GM23248 (cell line): Measurements from ENCODE around the gene GJB5. TPM values are rescaled to one million over a fixed set of nuclear protein-coding genes. Genes with fewer than 3 reads are reported as not detected.

Source experiments
- DNase-seq: peaks from one replicate; pipeline ENCODE4 v3.0.0-alpha.2; 2015
- H2AFZ ChIP-seq: fragments of 200-600 bp; sonication (generic); 2 replicates; pipeline ENCODE4 v1.6.1; 2016; ENCODE audit warnings: antibody characterized with exemption
- H3F3A ChIP-seq: fragments of 200-600 bp; sonication (generic); 2 replicates; pipeline ENCODE4 v1.6.1; 2016; ENCODE audit warnings: mild to moderate bottlenecking, antibody characterized with exemption, mixed run types; ENCODE audit not compliant: insufficient read depth
- H3K27ac ChIP-seq: fragments of 200-600 bp; sonication (generic); 2 replicates; pipeline ENCODE4 v1.5.1; 2016; ENCODE audit warnings: mild to moderate bottlenecking
- H3K27me3 ChIP-seq: fragments of 200-600 bp; sonication (generic); replicated peaks from 2 replicates; pipeline ENCODE4 v1.6.1; 2016; ENCODE audit warnings: mild to moderate bottlenecking; ENCODE audit not compliant: insufficient read depth
- H3K36me3 ChIP-seq: fragments of 200-600 bp; sonication (generic); 2 replicates; pipeline ENCODE4 v1.6.1; 2016; ENCODE audit warnings: low read depth, mild to moderate bottlenecking
- H3K4me1 ChIP-seq: fragments of 200-600 bp; sonication (generic); 2 replicates; pipeline ENCODE4 v1.6.1; 2016; ENCODE audit warnings: mild to moderate bottlenecking; ENCODE audit not compliant: insufficient read depth
- H3K4me2 ChIP-seq: fragments of 200-600 bp; sonication (generic); one replicate; pipeline ENCODE4 v1.6.1; 2016; ENCODE audit warnings: mild to moderate bottlenecking; ENCODE audit not compliant: unreplicated experiment
- H3K4me3 ChIP-seq: fragments of 200-600 bp; sonication (generic); 2 replicates; pipeline ENCODE4 v1.5.1; 2016; ENCODE audit warnings: mild to moderate bottlenecking
- H3K79me2 ChIP-seq: fragments of 200-600 bp; sonication (generic); 2 replicates; pipeline ENCODE4 v1.6.1; 2016; ENCODE audit warnings: mild to moderate bottlenecking; ENCODE audit not compliant: insufficient read depth
- H3K9ac ChIP-seq: fragments of 200-600 bp; sonication (generic); 2 replicates; pipeline ENCODE4 v1.6.1; 2016; ENCODE audit warnings: mild to moderate bottlenecking
- H3K9me2 ChIP-seq: fragments of 200-600 bp; sonication (generic); 2 replicates; pipeline ENCODE4 v1.6.1; 2016; ENCODE audit warnings: mixed run types, mild to moderate bottlenecking, moderate library complexity; ENCODE audit not compliant: insufficient read depth
- H3K9me3 ChIP-seq: fragments of 200-600 bp; sonication (generic); one replicate; pipeline ENCODE4 v1.6.1; 2017; ENCODE audit warnings: low read depth
- H4K20me1 ChIP-seq: fragments of 200-600 bp; sonication (generic); 2 replicates; pipeline ENCODE4 v1.6.0; 2016; ENCODE audit not compliant: insufficient read depth
- EZH2 ChIP-seq: fragments of 200-600 bp; sonication (generic); IDR thresholded peaks from 2 replicates; pipeline ENCODE4 v1.6.1; 2018; ENCODE audit warnings: antibody characterized with exemption, mild to moderate bottlenecking; ENCODE audit not compliant: insufficient read depth, poor library complexity, severe bottlenecking
- EZH2phosphoT487 ChIP-seq: fragments of 200-600 bp; sonication (generic); IDR thresholded peaks from 2 replicates; pipeline ENCODE4 v1.6.1; 2018; ENCODE audit warnings: antibody characterized with exemption, moderate library complexity, mild to moderate bottlenecking, low read depth; ENCODE audit not compliant: insufficient read depth
- WGBS, 2 experiments: methylation state at CpG; one replicate each; pipeline ENCODE4 v1.1.6; 2015 to 2017; ENCODE audit warnings: low lambda C conversion rate in 2 of 2, low coverage in 1 of 2; ENCODE audit errors: missing lambda C conversion rate in 2 of 2; 5-methylcytosine and 5-hydroxymethylcytosine counted together
- in situ Hi-C: fragments of 300-500 bp; cut with MboI; formaldehyde crosslinking; loops from 2 replicates; pipeline ENCODE4 v1.15.0; 2020
- polyA plus RNA-seq: library from polyadenylated mRNA; unstranded; fragments of >200 nt; fragmentation: Nextera tagmentation; extraction: Ambion mirVana; gene quantifications from 2 replicates; pipeline ENCODE4 v1.2.1, GENCODE V29; 2016
- total RNA-seq: library from RNA; depleted of rRNA; stranded (reverse); fragments of >200 nt; shearing (Covaris generic); gene quantifications from 2 replicates; pipeline ENCODE4 v1.2.3, GENCODE V29; 2014

GJB5 gene
- total and polyA plus RNA-seq, 2 experiments from 2014 or later = 0.23 TPM; not detected in 1

DNA sequence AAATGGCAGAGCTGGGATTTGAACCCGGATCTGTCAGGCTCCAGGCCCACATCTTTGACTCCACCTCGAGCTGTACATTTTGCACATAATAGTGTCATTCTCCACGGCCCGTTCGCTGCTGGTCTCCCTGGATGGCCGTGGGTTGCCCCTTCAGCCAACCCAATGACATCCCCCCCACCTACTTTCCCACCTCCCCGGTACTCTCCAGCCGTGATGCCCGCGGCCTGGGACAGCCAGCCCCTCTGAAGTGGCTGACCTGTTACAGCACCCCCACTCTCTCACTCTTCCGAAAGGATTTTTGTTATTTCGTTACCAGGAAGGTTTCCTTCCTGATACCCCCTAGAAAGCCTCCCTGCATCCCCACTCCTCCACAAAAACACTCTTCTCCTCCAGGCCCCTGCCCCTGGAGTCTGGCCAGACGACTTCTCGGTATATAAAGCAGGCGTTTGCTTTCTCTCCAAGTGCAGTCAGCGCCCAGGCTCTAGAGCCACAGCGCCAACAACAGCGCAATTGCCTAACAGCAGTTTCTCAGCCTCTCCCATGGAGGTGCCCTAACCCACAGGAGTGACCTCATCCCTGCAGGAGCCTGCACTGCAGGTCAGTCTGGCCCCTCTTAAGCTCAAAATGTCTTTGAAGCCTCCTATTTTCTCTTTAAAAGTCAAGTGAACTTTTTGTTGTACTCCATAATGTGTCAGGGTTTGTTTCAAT lies 14.5 kb upstream of the GJB5 start:
- peak; percentile 44 for DNase-seq
- no peaks in the 10 kb centered on the region for H3K4me1 ChIP-seq
- H3K4me2 ChIP-seq = no peak overlapping the region
- no peaks in the 10 kb centered on the region for H3K36me3 ChIP-seq
- 26 to 34% methylated on average over 14 to 18 of the region's 18 CpGs for WGBS, 2 experiments
- H4K20me1 ChIP-seq = no peaks in the 10 kb centered on the region
- no peak overlapping the region for H3K27ac ChIP-seq
- H3K9ac ChIP-seq = no peak overlapping the region
- H3K9me3 ChIP-seq = no peaks in the 10 kb centered on the region
- H2AFZ ChIP-seq = no peak overlapping the region
- no peaks in the 10 kb centered on the region for H3K79me2 ChIP-seq
- H3K27me3 ChIP-seq = peaks cover 4% of the 10 kb centered on the region; the same call in 1 of the 2 replicates
- in situ Hi-C loops = no loop called here
- H3F3A ChIP-seq = no peaks in the 10 kb centered on the region
- H3K9me2 ChIP-seq = no peaks in the 10 kb centered on the region
- H3K4me3 ChIP-seq = no peak overlapping the region
- TF ChIP-seq EZH2 (no peak), EZH2phosphoT487 (no peak)

DNA sequence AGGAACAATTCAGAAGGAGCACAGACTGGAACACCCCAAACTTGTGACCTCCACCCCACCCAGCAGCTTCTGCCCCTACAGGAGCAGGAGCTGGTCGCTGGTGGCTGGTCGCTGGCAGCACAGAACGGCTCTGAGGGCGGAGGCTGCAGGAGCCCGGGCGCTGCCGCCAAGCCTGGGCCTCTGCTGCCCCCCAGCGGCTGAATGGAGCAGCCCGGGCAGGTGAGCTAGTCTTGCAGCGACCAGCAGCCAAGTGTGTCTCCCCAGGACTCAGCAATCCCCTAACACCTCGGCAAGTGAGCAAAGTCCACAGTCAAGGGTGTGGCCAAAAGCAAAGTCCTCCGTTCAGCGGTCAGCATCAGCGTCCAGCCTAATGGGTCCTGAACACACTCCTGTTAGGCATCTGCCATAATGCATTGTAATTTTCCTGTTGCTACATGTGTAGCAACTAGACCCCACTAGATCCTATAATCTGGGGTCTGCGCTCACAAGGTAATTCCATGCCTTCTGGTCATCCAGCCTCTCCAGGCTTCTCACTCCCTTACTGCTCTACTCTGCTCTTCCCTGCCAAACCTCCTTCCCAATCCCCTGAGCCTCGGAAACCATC lies 12.1 kb upstream of the GJB5 start:
- Histone ChIP-seq H3F3A (no peaks in the 10 kb centered on the region), H3K27ac (no peak overlapping the region), H4K20me1 (no peaks in the 10 kb centered on the region), H3K36me3 (no peaks in the 10 kb centered on the region), H3K4me3 (no peak overlapping the region), H3K4me1 (no peaks in the 10 kb centered on the region), H2AFZ (no peak overlapping the region), H3K9me3 (no peaks in the 10 kb centered on the region), H3K9me2 (no peaks in the 10 kb centered on the region), H3K9ac (no peak overlapping the region), H3K4me2 (no peak overlapping the region), H3K27me3 (peaks cover 20% of the 10 kb centered on the region), H3K79me2 (no peaks in the 10 kb centered on the region)
- in situ Hi-C loops = no loop called here
- peak; percentile 81 for DNase-seq
- 8 to 9% methylated on average over 16 of the region's 16 CpGs for WGBS, 2 experiments
- TF ChIP-seq EZH2 = no peak
- no peak for TF ChIP-seq EZH2phosphoT487

DNA sequence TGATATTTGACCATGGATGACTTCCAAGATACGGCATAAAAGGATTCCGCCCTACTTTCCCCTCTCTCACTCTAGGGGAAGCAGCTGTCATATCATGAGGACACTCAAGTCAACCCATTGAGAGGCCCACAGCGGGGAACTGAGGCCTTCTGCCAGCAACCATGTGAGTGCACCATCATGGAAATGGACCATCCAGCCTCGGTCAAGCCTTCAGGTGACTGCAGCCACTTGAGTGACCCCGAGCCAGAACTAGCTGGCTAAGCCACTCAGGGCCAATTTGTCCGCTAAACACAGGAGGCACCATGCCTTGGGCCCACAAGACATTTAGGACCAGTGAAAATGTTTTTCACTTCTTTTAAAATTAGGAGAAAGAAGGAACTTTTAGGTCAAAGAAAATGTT lies 11.1 kb upstream of the GJB5 start:
- no peaks in the 10 kb centered on the region for H3K9me3 ChIP-seq
- no peak for DNase-seq
- TF ChIP-seq EZH2phosphoT487 = no peak
- TF ChIP-seq EZH2 = no peak
- H3K4me3 ChIP-seq = no peak overlapping the region
- H3K9me2 ChIP-seq = no peaks in the 10 kb centered on the region
- no peaks in the 10 kb centered on the region for H3F3A ChIP-seq
- WGBS, 2 experiments = 45 to 49% methylated on average over 6 of the region's 6 CpGs
- no peak overlapping the region for H2AFZ ChIP-seq
- H4K20me1 ChIP-seq = no peaks in the 10 kb centered on the region
- H3K4me1 ChIP-seq = no peaks in the 10 kb centered on the region
- H3K27me3 ChIP-seq = peaks cover 27% of the 10 kb centered on the region
- in situ Hi-C loops = no loop called here
- H3K36me3 ChIP-seq = no peaks in the 10 kb centered on the region
- no peak overlapping the region for H3K27ac ChIP-seq
- no peaks in the 10 kb centered on the region for H3K79me2 ChIP-seq
- no peak overlapping the region for H3K4me2 ChIP-seq
- no peak overlapping the region for H3K9ac ChIP-seq

DNA sequence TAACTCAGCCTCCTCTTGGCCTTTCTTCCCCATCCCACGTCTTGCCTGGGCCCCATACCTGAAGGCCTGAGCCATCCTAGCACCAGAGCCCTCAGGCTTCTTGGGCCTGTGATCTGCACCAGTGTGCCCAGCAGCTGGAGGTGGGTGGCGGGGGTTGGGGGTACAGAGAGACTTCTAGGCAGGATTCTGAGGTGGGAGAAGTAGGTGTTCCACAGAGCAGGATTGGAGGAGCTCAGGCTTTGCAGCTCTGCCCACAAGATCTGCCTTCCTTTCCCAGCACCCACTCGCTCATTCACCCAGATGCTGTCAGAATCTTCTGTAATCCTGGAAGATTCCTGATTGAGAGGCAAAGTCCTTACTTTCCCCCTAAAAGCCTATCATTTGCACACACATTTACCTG lies 10.0 kb upstream of the GJB5 start:
- no peaks in the 10 kb centered on the region for H3F3A ChIP-seq
- H3K4me1 ChIP-seq = no peaks in the 10 kb centered on the region
- no peak for DNase-seq
- no peak for TF ChIP-seq EZH2phosphoT487
- TF ChIP-seq EZH2 = no peak
- no peak overlapping the region for H3K27ac ChIP-seq
- WGBS, 2 experiments = 40 to 57% methylated on average over 3 of the region's 3 CpGs
- no peaks in the 10 kb centered on the region for H3K79me2 ChIP-seq
- no peaks in the 10 kb centered on the region for H3K36me3 ChIP-seq
- no peak overlapping the region for H3K9ac ChIP-seq
- H4K20me1 ChIP-seq = no peaks in the 10 kb centered on the region
- in situ Hi-C loops = no loop called here
- H3K4me3 ChIP-seq = no peak overlapping the region
- H2AFZ ChIP-seq = no peak overlapping the region
- no peak overlapping the region for H3K4me2 ChIP-seq
- H3K9me3 ChIP-seq = no peaks in the 10 kb centered on the region
- H3K27me3 ChIP-seq = peaks cover 27% of the 10 kb centered on the region
- no peaks in the 10 kb centered on the region for H3K9me2 ChIP-seq
